ENCODE data around the gene DPP8.
"Not testable (repeated sequence)": the region's sequence is repeated elsewhere in the genome, so short reads cannot be mapped to it uniquely, and the experiment has no call there.

Gene DPP8

GRCh38 chr15:65400760-65401610, 116.5 kb downstream of the DPP8 start:
- DNase-seq = no peak

- no peak for DNase-seq
Observed at GRCh38 chr15:65399997-65400396, 117.5 kb downstream of the DPP8 start.

- no peak for DNase-seq
Observed at GRCh38 chr15:65399001-65399706, 118.3 kb downstream of the DPP8 start.

- not testable (repeated sequence) for DNase-seq
Observed at GRCh38 chr15:65398486-65398885, 119.0 kb downstream of the DPP8 start.

- DNase-seq = no peak
Observed at GRCh38 chr15:65396965-65397317, 120.5 kb downstream of the DPP8 start.

- DNase-seq = no peak
Observed at GRCh38 chr15:65396283-65396964, 121.1 kb downstream of the DPP8 start.

GRCh38 chr15:65395567-65396202, 121.8 kb downstream of the DPP8 start:
- no peak for DNase-seq

- no peak for DNase-seq
Observed at GRCh38 chr15:65394936-65395335, 122.6 kb downstream of the DPP8 start.

GRCh38 chr15:65394280-65394789, 123.2 kb downstream of the DPP8 start:
- DNase-seq = no peak

GRCh38 chr15:65393557-65393956, 123.9 kb downstream of the DPP8 start:
- no peak for DNase-seq

- DNase-seq = no peak
Observed at GRCh38 chr15:65393091-65393490, 124.4 kb downstream of the DPP8 start.

Measured in central memory CD4-positive, alpha-beta T cell (primary cell).